Loucy (cell line): Measurements from ENCODE around the gene SGIP1.

Experiments
- H2AFZ ChIP-seq: fragments of 200-600 bp; sonication (generic); 2 replicates; pipeline ENCODE4 v1.6.0; 2016; ENCODE audit warnings: antibody characterized with exemption, mild to moderate bottlenecking, low read length, moderate library complexity
- H3F3A ChIP-seq: fragments of 200-600 bp; 2 replicates; pipeline ENCODE4 v1.6.0; 2016; ENCODE audit warnings: antibody characterized with exemption, low read depth, mild to moderate bottlenecking
- H3K27me3 ChIP-seq: fragments of 200-600 bp; sonication (generic); 2 replicates; pipeline ENCODE4 v1.6.1; 2014; ENCODE audit warnings: low read length, mild to moderate bottlenecking; ENCODE audit not compliant: insufficient read depth, poor library complexity, severe bottlenecking
- H3K36me3 ChIP-seq: fragments of 200-600 bp; sonication (generic); 2 replicates; pipeline ENCODE4 v1.6.1; 2016; ENCODE audit warnings: low read length; ENCODE audit not compliant: insufficient read depth
- H3K4me1 ChIP-seq: fragments of 200-600 bp; sonication (generic); 2 replicates; pipeline ENCODE4 v1.5.1; 2014; ENCODE audit warnings: low read length, mild to moderate bottlenecking; ENCODE audit not compliant: insufficient read depth, poor library complexity, severe bottlenecking
- H3K4me2 ChIP-seq: fragments of 200-600 bp; sonication (generic); 2 replicates; pipeline ENCODE4 v1.6.0; 2014; ENCODE audit warnings: antibody characterized with exemption, low read length, low read depth, mild to moderate bottlenecking; ENCODE audit not compliant: poor library complexity, severe bottlenecking
- H3K4me3 ChIP-seq: fragments of 200-600 bp; sonication (generic); 2 replicates; pipeline ENCODE4 v1.5.1; 2014; ENCODE audit warnings: low read length, mild to moderate bottlenecking, mixed read lengths; ENCODE audit not compliant: poor library complexity, severe bottlenecking
- H3K79me2 ChIP-seq: fragments of 200-600 bp; sonication (generic); 2 replicates; pipeline ENCODE4 v1.6.1; 2014; ENCODE audit warnings: low read length; ENCODE audit not compliant: insufficient read depth
- H3K9ac ChIP-seq: fragments of 200-600 bp; sonication (generic); 2 replicates; pipeline ENCODE4 v1.6.0; 2014; ENCODE audit warnings: mild to moderate bottlenecking, low read depth, low read length, moderate library complexity; ENCODE audit not compliant: poor library complexity, severe bottlenecking
- H3K9me2 ChIP-seq: fragments of 200-600 bp; sonication (generic); replicated peaks from 2 replicates; pipeline ENCODE4 v1.6.1; 2016; ENCODE audit warnings: low read depth, low read length, mixed read lengths
- H3K9me3 ChIP-seq: fragments of 200-600 bp; sonication (generic); 2 replicates; pipeline ENCODE4 v1.6.1; 2014; ENCODE audit warnings: mild to moderate bottlenecking, antibody characterized with exemption, low read length, low read depth; ENCODE audit not compliant: insufficient read depth
- H4K20me1 ChIP-seq: fragments of 200-600 bp; sonication (generic); 2 replicates; pipeline ENCODE4 v1.6.0; 2014; ENCODE audit warnings: antibody characterized with exemption, low read length, mild to moderate bottlenecking; ENCODE audit not compliant: insufficient read depth, poor library complexity, severe bottlenecking
- EZH2phosphoT487 ChIP-seq: fragments of 200-600 bp; IDR thresholded peaks from 2 replicates; pipeline ENCODE4 v1.6.1; 2018; ENCODE audit warnings: antibody characterized with exemption, mild to moderate bottlenecking, moderate library complexity, borderline replicate concordance
- TF ChIP-seq, protein P1 (sequence below): fragments of 200-600 bp; sonication (generic); conservative IDR thresholded peaks from 2 replicates; pipeline ENCODE4 v1.5.1; 2014; ENCODE audit warnings: mild to moderate bottlenecking, antibody characterized with exemption, low read length

SGIP1 gene

DNA sequence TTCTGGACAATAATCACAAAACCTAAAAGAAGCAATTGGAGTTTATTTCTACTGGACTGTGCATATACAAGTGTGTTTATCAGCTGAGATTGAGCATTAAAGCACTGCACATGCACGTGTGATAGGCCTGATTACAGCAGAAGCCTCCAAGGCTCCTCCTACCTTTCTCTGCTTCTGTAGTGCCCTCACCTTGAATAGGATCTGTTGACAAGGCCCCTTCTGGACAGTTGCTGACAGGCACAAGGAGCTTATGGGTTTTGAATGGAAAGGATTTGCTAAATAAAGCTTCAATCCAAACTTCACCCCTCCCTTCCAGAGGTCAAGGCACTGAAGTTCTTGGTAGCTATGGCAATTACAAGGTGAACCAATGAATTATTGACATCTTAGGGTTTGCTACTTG lies 7.9 kb upstream of the SGIP1 start:
- Histone ChIP-seq H3K4me2 (no peak overlapping the region), H3K4me3 (no peak overlapping the region), H3K27me3 (no peaks in the 10 kb centered on the region), H3K9ac (no peak overlapping the region), H3K4me1 (no peaks in the 10 kb centered on the region), H2AFZ (no peak overlapping the region), H3K9me2 (no peaks in the 10 kb centered on the region), H3F3A (no peaks in the 10 kb centered on the region), H3K79me2 (no peaks in the 10 kb centered on the region), H4K20me1 (no peaks in the 10 kb centered on the region), H3K36me3 (no peaks in the 10 kb centered on the region), H3K9me3 (no peaks in the 10 kb centered on the region)
- no peak for TF ChIP-seq EZH2phosphoT487
- TF ChIP-seq, protein P1, sequence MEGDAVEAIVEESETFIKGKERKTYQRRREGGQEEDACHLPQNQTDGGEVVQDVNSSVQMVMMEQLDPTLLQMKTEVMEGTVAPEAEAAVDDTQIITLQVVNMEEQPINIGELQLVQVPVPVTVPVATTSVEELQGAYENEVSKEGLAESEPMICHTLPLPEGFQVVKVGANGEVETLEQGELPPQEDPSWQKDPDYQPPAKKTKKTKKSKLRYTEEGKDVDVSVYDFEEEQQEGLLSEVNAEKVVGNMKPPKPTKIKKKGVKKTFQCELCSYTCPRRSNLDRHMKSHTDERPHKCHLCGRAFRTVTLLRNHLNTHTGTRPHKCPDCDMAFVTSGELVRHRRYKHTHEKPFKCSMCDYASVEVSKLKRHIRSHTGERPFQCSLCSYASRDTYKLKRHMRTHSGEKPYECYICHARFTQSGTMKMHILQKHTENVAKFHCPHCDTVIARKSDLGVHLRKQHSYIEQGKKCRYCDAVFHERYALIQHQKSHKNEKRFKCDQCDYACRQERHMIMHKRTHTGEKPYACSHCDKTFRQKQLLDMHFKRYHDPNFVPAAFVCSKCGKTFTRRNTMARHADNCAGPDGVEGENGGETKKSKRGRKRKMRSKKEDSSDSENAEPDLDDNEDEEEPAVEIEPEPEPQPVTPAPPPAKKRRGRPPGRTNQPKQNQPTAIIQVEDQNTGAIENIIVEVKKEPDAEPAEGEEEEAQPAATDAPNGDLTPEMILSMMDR, result no peak

- H3K9me2 ChIP-seq, result no peaks in the 10 kb centered on the region
- no peaks in the 10 kb centered on the region for H3F3A ChIP-seq
- TF ChIP-seq, protein P1, result no peak
- no peak for TF ChIP-seq EZH2phosphoT487
- H3K79me2 ChIP-seq, result no peaks in the 10 kb centered on the region
- H2AFZ ChIP-seq, result no peak overlapping the region
- H3K4me3 ChIP-seq, result no peak overlapping the region
- H3K4me2 ChIP-seq, result no peak overlapping the region
- no peaks in the 10 kb centered on the region for H4K20me1 ChIP-seq
- H3K4me1 ChIP-seq, result no peaks in the 10 kb centered on the region
- H3K9me3 ChIP-seq, result no peaks in the 10 kb centered on the region
- H3K9ac ChIP-seq, result no peak overlapping the region
- no peaks in the 10 kb centered on the region for H3K36me3 ChIP-seq
- H3K27me3 ChIP-seq, result no peaks in the 10 kb centered on the region
Measured at GRCh38 chr1:66526991-66527390, 7.0 kb upstream of the SGIP1 start.

DNA sequence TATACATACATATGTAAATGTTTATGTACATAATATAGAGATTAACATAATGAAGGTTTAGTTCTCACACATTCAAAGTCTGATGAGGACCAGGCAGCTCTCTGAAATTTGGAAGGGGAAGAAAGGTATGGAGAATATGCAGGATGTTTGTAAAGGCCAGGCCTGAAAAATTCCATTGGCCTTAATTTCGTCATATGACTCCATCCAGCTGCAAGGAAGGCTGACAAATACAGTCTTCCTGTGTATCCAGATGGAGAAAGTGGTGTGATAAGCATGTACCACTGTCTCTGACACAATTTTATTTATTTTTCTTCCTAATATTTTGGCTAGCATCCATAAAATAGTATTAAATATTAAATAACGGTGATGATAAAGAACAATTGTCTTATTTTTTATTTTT lies 6.3 kb upstream of the SGIP1 start:
- H3K36me3 ChIP-seq, result no peaks in the 10 kb centered on the region
- H3K9ac ChIP-seq, result no peak overlapping the region
- no peaks in the 10 kb centered on the region for H3K79me2 ChIP-seq
- TF ChIP-seq, protein P1, result no peak
- no peak for TF ChIP-seq EZH2phosphoT487
- H3K4me1 ChIP-seq, result no peaks in the 10 kb centered on the region
- no peaks in the 10 kb centered on the region for H3K9me3 ChIP-seq
- H3K27me3 ChIP-seq, result no peaks in the 10 kb centered on the region
- H2AFZ ChIP-seq, result no peak overlapping the region
- H3K4me2 ChIP-seq, result no peak overlapping the region
- no peaks in the 10 kb centered on the region for H3K9me2 ChIP-seq
- H4K20me1 ChIP-seq, result no peaks in the 10 kb centered on the region
- no peak overlapping the region for H3K4me3 ChIP-seq
- H3F3A ChIP-seq, result no peaks in the 10 kb centered on the region
